Keratinocyte (primary cell): ENCODE measurements around the gene ASPHD2. TPM values are rescaled to one million over a fixed set of nuclear protein-coding genes. Genes with fewer than 3 reads are reported as not detected.

Experiments
- DNase-seq: peaks from one replicate; pipeline ENCODE4 v3.0.0-alpha.2; 2011; ENCODE audit warnings: low read depth, missing footprints, low spot score
- FAIRE-seq: peaks from 2 replicates; lab custom pipeline; 2011; peaks lifted over from hg19 to GRCh38; lab: Jason Lieb, UNC
- H2AFZ ChIP-seq: 2 replicates; pipeline ENCODE4 v1.6.0; 2012; ENCODE audit warnings: low read length, control low read depth, inconsistent platforms; ENCODE audit not compliant: control insufficient read depth
- H3K27ac ChIP-seq: 2 replicates; pipeline ENCODE4 v1.5.1; 2011; ENCODE audit warnings: low read length; ENCODE audit not compliant: control insufficient read depth, insufficient read depth
- H3K27me3 ChIP-seq: 3 replicates; pipeline ENCODE4 v1.6.0; 2011; ENCODE audit warnings: low read length; ENCODE audit not compliant: control insufficient read depth, insufficient read depth; ENCODE audit errors: extremely low read depth
- H3K36me3 ChIP-seq, 2 experiments: 2 replicates in 1 of 2; 3 replicates in 1 of 2; pipeline ENCODE4 v1.5.1; 2011; ENCODE audit warnings: low read length in 2 of 2, mild to moderate bottlenecking in 1 of 2; ENCODE audit not compliant: control insufficient read depth in 2 of 2, insufficient read depth in 2 of 2; ENCODE audit errors: extremely low read depth in 1 of 2
- H3K4me1 ChIP-seq: 3 replicates; pipeline ENCODE4 v1.5.1; 2011; ENCODE audit warnings: low read length; ENCODE audit not compliant: control insufficient read depth, insufficient read depth; ENCODE audit errors: extremely low read depth
- H3K4me2 ChIP-seq: 3 replicates; pipeline ENCODE4 v1.6.0; 2011; ENCODE audit warnings: low read depth, low read length; ENCODE audit not compliant: control insufficient read depth, insufficient read depth; ENCODE audit errors: extremely low read depth
- H3K4me3 ChIP-seq, 3 experiments: fragments of 200-600 bp in 1 of 3; sonication (generic) in 1 of 3; 2 replicates in 2 of 3; 3 replicates in 1 of 3; pipeline ENCODE4 v1.5.1; 2011 to 2016; ENCODE audit warnings: low read length in 3 of 3, mild to moderate bottlenecking in 3 of 3, control low read depth in 2 of 3, inconsistent platforms in 1 of 3, low read depth in 1 of 3, mixed read lengths in 1 of 3, mixed run types in 1 of 3, moderate library complexity in 1 of 3; ENCODE audit not compliant: control insufficient read depth in 2 of 3, insufficient read depth in 2 of 3; ENCODE audit errors: extremely low read depth in 1 of 3
- H3K79me2 ChIP-seq: 2 replicates; pipeline ENCODE4 v1.6.0; 2012; ENCODE audit warnings: low read length; ENCODE audit not compliant: control insufficient read depth, insufficient read depth
- H3K9ac ChIP-seq: 3 replicates; pipeline ENCODE4 v1.6.0; 2011; ENCODE audit warnings: low read length; ENCODE audit not compliant: control insufficient read depth, insufficient read depth; ENCODE audit errors: extremely low read depth
- H3K9me1 ChIP-seq: 3 replicates; pipeline ENCODE4 v1.6.0; 2011; ENCODE audit warnings: low read length; ENCODE audit not compliant: control insufficient read depth, insufficient read depth; ENCODE audit errors: extremely low read depth
- H3K9me3 ChIP-seq: 2 replicates; pipeline ENCODE4 v1.5.1; 2012; ENCODE audit warnings: low read depth, low read length; ENCODE audit not compliant: control insufficient read depth
- H4K20me1 ChIP-seq: 3 replicates; pipeline ENCODE4 v1.6.0; 2011; ENCODE audit warnings: low read length; ENCODE audit not compliant: control insufficient read depth, insufficient read depth; ENCODE audit errors: extremely low read depth
- EZH2 ChIP-seq: IDR thresholded peaks from one replicate; pipeline ENCODE4 v1.6.1; 2012; ENCODE audit warnings: inconsistent platforms, mild to moderate bottlenecking, low read length, moderate library complexity
- dilution Hi-C: fragments of 300-500 bp; cut with MboI; formaldehyde crosslinking; loops from one replicate; pipeline ENCODE4 v1.7.0; 2020; ENCODE audit warnings: low sequenced_read_pairs; ENCODE audit not compliant: extremely low pct_ligation_motif_present
- polyA plus RNA-seq, 5 experiments: library from polyadenylated mRNA; depleted of rRNA in 3 of 5; stranded (reverse) in 3 of 5; stranded (forward) in 1 of 5; unstranded in 1 of 5; fragments of >200 nt; gene quantifications; 1 replicate in 1 of 5; 2 replicates in 3 of 5; 3 replicates in 1 of 5; pipeline versions ENCODE4 v1.2.1 to v1.2.3, GENCODE V29; 2011 to 2012; ENCODE audit warnings: missing spikeins in 2 of 5, low read depth in 1 of 5, low replicate concordance in 1 of 5
- TF ChIP-seq, protein P1 (sequence below), 3 experiments: IDR thresholded peaks in 1 of 3; conservative IDR thresholded peaks in 1 of 3; optimal IDR thresholded peaks in 1 of 3; 2 replicates in 2 of 3; 3 replicates in 1 of 3; pipeline versions ENCODE3 to v1.5.1; 2011; ENCODE audit warnings: low read length in 3 of 3, mild to moderate bottlenecking in 3 of 3, moderate library complexity in 2 of 3, control low read depth in 1 of 3, inconsistent platforms in 1 of 3; ENCODE audit not compliant: insufficient read depth in 2 of 3; ENCODE audit errors: extremely low read depth in 1 of 3

The ASPHD2 gene
- polyA plus RNA-seq, 1 donor (not counting 4 experiments of a cell fraction or from before 2014, with no cell fraction given): 3.5 TPM

DNA sequence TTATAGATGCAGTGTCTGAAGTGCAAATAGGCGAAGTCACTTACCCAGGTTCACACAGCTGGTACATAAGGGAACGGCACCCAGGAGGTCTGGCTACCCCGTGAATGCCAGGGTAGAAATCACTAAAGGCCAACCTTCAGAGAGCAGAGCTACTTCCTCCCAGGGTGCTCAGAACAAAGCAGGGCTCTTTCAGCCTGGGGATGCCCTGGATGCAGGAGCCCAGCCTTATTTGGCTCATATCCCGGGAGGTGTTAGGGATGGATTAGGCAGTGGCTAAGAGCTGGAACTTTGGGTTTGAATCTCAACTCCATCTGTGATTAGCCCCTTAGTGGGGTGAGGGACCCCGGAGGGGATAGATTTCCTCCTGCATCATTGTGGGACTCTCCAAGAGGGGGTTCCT is 33.1 kb upstream of the ASPHD2 start:
- Histone ChIP-seq H4K20me1 (no peaks in the 10 kb centered on the region), H3K4me2 (no peak overlapping the region), H3K9me3 (no peaks in the 10 kb centered on the region), H2AFZ (no peak overlapping the region), H3K9me1 (no peaks in the 10 kb centered on the region), H3K36me3 (no peaks in the 10 kb centered on the region), H3K79me2 (no peaks in the 10 kb centered on the region), H3K27me3 (peaks cover 3% of the 10 kb centered on the region), H3K4me1 (no peaks in the 10 kb centered on the region), H3K9ac (no peak overlapping the region), H3K4me3 (no peak overlapping the region), H3K27ac (no peak overlapping the region)
- TF ChIP-seq, protein P1, sequence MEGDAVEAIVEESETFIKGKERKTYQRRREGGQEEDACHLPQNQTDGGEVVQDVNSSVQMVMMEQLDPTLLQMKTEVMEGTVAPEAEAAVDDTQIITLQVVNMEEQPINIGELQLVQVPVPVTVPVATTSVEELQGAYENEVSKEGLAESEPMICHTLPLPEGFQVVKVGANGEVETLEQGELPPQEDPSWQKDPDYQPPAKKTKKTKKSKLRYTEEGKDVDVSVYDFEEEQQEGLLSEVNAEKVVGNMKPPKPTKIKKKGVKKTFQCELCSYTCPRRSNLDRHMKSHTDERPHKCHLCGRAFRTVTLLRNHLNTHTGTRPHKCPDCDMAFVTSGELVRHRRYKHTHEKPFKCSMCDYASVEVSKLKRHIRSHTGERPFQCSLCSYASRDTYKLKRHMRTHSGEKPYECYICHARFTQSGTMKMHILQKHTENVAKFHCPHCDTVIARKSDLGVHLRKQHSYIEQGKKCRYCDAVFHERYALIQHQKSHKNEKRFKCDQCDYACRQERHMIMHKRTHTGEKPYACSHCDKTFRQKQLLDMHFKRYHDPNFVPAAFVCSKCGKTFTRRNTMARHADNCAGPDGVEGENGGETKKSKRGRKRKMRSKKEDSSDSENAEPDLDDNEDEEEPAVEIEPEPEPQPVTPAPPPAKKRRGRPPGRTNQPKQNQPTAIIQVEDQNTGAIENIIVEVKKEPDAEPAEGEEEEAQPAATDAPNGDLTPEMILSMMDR (optimal IDR thresholded peaks at IDR 0.05 in 1 of 3, IDR thresholded peaks at IDR 0.05 in 1 of 3, conservative IDR thresholded peaks at IDR 0.05 in 1 of 3; ENCODE audit: extremely low read depth in 1 of 3, insufficient read depth in 2 of 3, low read length in 3 of 3): no peak
- TF ChIP-seq EZH2: no peak
- FAIRE-seq (no peak), DNase-seq (no peak)
- dilution Hi-C loops: no loop called here

GRCh38 chr22:26398741-26399153 is 30.3 kb upstream of the ASPHD2 start:
- TF ChIP-seq, protein P1 (optimal IDR thresholded peaks at IDR 0.05 in 1 of 3, IDR thresholded peaks at IDR 0.05 in 1 of 3, conservative IDR thresholded peaks at IDR 0.05 in 1 of 3; ENCODE audit: extremely low read depth in 1 of 3, insufficient read depth in 2 of 3, low read length in 3 of 3): peak; percentile 67 to 88 (median 83)
- TF ChIP-seq EZH2: no peak
- no peak overlapping the region for H3K4me3 ChIP-seq
- H3K27ac ChIP-seq: no peak overlapping the region
- H3K27me3 ChIP-seq: peaks cover 3% of the 10 kb centered on the region
- no peaks in the 10 kb centered on the region for H3K36me3 ChIP-seq
- H2AFZ ChIP-seq: no peak overlapping the region
- no peaks in the 10 kb centered on the region for H3K4me1 ChIP-seq
- DNase-seq (no peak), FAIRE-seq (peak; percentile 51)
- no peaks in the 10 kb centered on the region for H3K79me2 ChIP-seq
- H3K9ac ChIP-seq: no peak overlapping the region
- H4K20me1 ChIP-seq: no peaks in the 10 kb centered on the region
- dilution Hi-C loops: no loop called here
- H3K9me1 ChIP-seq: no peaks in the 10 kb centered on the region
- no peaks in the 10 kb centered on the region for H3K9me3 ChIP-seq
- H3K4me2 ChIP-seq: no peak overlapping the region
